ENCODE results near the gene AGK. TPM values are rescaled to one million over a fixed set of nuclear protein-coding genes. Genes with fewer than 3 reads are reported as not detected.

AGK gene
- total and polyA plus RNA-seq, 2 of the 8 experiments (the other 6 are each of a cell fraction or from before 2014, with no cell fraction given) = 25.8 to 34.0 TPM

GRCh38 chr7:141511676-141512396 lies 39.4 kb upstream of the AGK start:
- CTCF ChIA-PET (ENCODE audit: partially characterized antibody) = interaction anchor here (1.0 to 2.5 kb wide), 2 partner anchors 12 to 138 kb away, joined by 3 to 7 read pairs; no protein-coding TSS in a partner anchor
- 9% methylated on average over 36 of the region's 36 CpGs; no CpG with 5 or more reads in 1 of the 2 experiments for WGBS, 2 experiments (ENCODE audit: extremely low coverage in 1 of 2, insufficient coverage in 1 of 2, insufficient read length in 1 of 2, insufficient replicate concordance in 2 of 2, low coverage in 1 of 2, low lambda C conversion rate in 2 of 2, missing lambda C conversion rate in 1 of 2)
- 0 out of 2 replicates have a peak overlapping the region, but pooled peaks have one; percentile 20 for H2BK15ac ChIP-seq (ENCODE audit: low read length)
- TF ChIP-seq POLR2AphosphoS5 (IDR thresholded peaks at IDR 0.05; ENCODE audit: low read depth, low read length) = 0 out of 2 replicates have a peak, but pooled peaks have one; percentile 39
- peak; percentile 99 for TF ChIP-seq MAX (IDR thresholded peaks at IDR 0.05)
- TF ChIP-seq TAF7 (optimal IDR thresholded peaks at IDR 0.05; ENCODE audit: borderline replicate concordance, low read depth, low read length) = no peak
- peak; percentile 52 for TF ChIP-seq CTBP2 (IDR thresholded peaks at IDR 0.05; ENCODE audit: borderline replicate concordance, insufficient read depth, insufficient read length, low read length)
- TF ChIP-seq ASH2L (IDR thresholded peaks at IDR 0.05; ENCODE audit: low read length) = peak; percentile 50
- TF ChIP-seq SAP30 (IDR thresholded peaks at IDR 0.05; ENCODE audit: insufficient read depth, insufficient replicate concordance, low read length) = peak; percentile 35
- TF ChIP-seq, protein P1, sequence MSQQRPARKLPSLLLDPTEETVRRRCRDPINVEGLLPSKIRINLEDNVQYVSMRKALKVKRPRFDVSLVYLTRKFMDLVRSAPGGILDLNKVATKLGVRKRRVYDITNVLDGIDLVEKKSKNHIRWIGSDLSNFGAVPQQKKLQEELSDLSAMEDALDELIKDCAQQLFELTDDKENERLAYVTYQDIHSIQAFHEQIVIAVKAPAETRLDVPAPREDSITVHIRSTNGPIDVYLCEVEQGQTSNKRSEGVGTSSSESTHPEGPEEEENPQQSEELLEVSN (IDR thresholded peaks at IDR 0.05) = peak; percentile 97
- TF ChIP-seq RBBP5 (IDR thresholded peaks at IDR 0.05; ENCODE audit: borderline replicate concordance, low read depth, low read length) = peak; percentile 55; the same call in 1 of the 2 replicates
- no peak for TF ChIP-seq EP300 (IDR thresholded peaks at IDR 0.05; ENCODE audit: borderline replicate concordance in 1 of 2, low read depth in 2 of 2, low read length in 2 of 2)

More at GRCh38 chr7:141511676-141512396, 39.4 kb upstream of the AGK start:
- POLR2A ChIA-PET (ENCODE audit: partially characterized antibody) = interaction anchor here (0.5 to 1.1 kb wide), 5 partner anchors 8 to 726 kb away, joined by 3 to 5 read pairs (median 3); no protein-coding TSS in a partner anchor
- H4K5ac ChIP-seq (ENCODE audit: insufficient read length, low read depth, low read length) = peak overlapping the region; percentile 1
- peak overlapping the region in 3 of 4 experiments; percentile 16 to 41 (median 35); a peak in 5 of 7 replicates for H3K9ac ChIP-seq (replicated peaks in 1 of 4; ENCODE audit: extremely low read depth in 1 of 4, low read depth in 3 of 4, low read length in 3 of 4)
- no peak overlapping the region for H3K14ac ChIP-seq (ENCODE audit: insufficient read length)
- peak overlapping the region; percentile 70 for H2AFZ ChIP-seq (ENCODE audit: low read length)
- peak overlapping the region; percentile 55; the same call in 1 of the 2 replicates for H2BK20ac ChIP-seq (ENCODE audit: low read length)
- peak overlapping the region; percentile 85 for H3K18ac ChIP-seq (ENCODE audit: extremely low read depth, low read length)
- peaks cover 7% of the 10 kb centered on the region for H3K23me2 ChIP-seq (ENCODE audit: low read depth, low read length)
- peak overlapping the region; percentile 18 for H4K91ac ChIP-seq (replicated peaks; ENCODE audit: insufficient read length, low read length)
- H2BK5ac ChIP-seq (ENCODE audit: low read depth, low read length) = peak overlapping the region; percentile 54; the same call in 1 of the 2 replicates
- H2BK12ac ChIP-seq (ENCODE audit: low read depth, low read length) = peak overlapping the region; percentile 60
- H4K20me1 ChIP-seq (replicated peaks in 1 of 2; ENCODE audit: control insufficient read depth in 1 of 2, insufficient read depth in 2 of 2, low read length in 2 of 2) = no peaks in the 10 kb centered on the region
- no peaks in the 10 kb centered on the region; the same call in 1 of the 2 replicates for H3K79me1 ChIP-seq (ENCODE audit: low read depth, low read length)
- DNase-seq (ENCODE audit: low read depth in 1 of 2, low spot score in 2 of 2) (peak in 1 of 2 experiments; percentile 80), FAIRE-seq (no peak)
- no peaks in the 10 kb centered on the region for H3K79me2 ChIP-seq (ENCODE audit: control insufficient read depth in 1 of 2, insufficient read depth in 2 of 2, low read length in 2 of 2)
- peak overlapping the region; percentile 29 to 67 (median 44) for H3K4me3 ChIP-seq (ENCODE audit: extremely low read depth in 1 of 4, insufficient read depth in 2 of 4, low read depth in 3 of 4, low read length in 4 of 4)
- peak overlapping the region; percentile 21 for H3K4ac ChIP-seq (replicated peaks; ENCODE audit: insufficient read length, low read depth, low read length)
- peak overlapping the region; percentile 47 for H4K8ac ChIP-seq (ENCODE audit: extremely low read depth, insufficient read depth, low read length)
- H3K4me2 ChIP-seq (ENCODE audit: insufficient read depth in 1 of 2, low read depth in 2 of 2, low read length in 2 of 2) = peak overlapping the region; percentile 79 to 94
- peaks cover 3 to 14% (median 6%) of the 10 kb centered on the region in 4 experiments; a peak in 5 of 7 replicates for H3K4me1 ChIP-seq (replicated peaks in 1 of 4; ENCODE audit: control insufficient read depth in 3 of 4, insufficient read depth in 4 of 4, low read length in 3 of 4)
- peaks cover 0 to 7% (median 0%) of the 10 kb centered on the region in 4 experiments; a peak in 1 of 8 replicates for H3K36me3 ChIP-seq (ENCODE audit: control insufficient read depth in 2 of 4, insufficient read depth in 4 of 4, low read length in 3 of 4)
- H3K23ac ChIP-seq (ENCODE audit: insufficient read length) = no peak overlapping the region
- H3K27ac ChIP-seq (ENCODE audit: low read depth, low read length) = no peak overlapping the region
- no peak overlapping the region for H2AK5ac ChIP-seq (ENCODE audit: low read depth, low read length)
- peak overlapping the region; percentile 7 for H2BK120ac ChIP-seq (replicated peaks; ENCODE audit: low read depth, low read length)
- H3K27me3 ChIP-seq (replicated peaks in 1 of 4; ENCODE audit: control insufficient read depth in 3 of 4, extremely low read depth in 1 of 4, insufficient read depth in 3 of 4, low read length in 3 of 4) = peaks cover 0 to 14% (median 9%) of the 10 kb centered on the region in 4 experiments; a peak in 4 of 7 replicates
- peak overlapping the region; percentile 84 for H3K56ac ChIP-seq (replicated peaks; ENCODE audit: insufficient read length, low read depth, low read length)
- H3K9me3 ChIP-seq (ENCODE audit: insufficient read depth in 2 of 2, low read depth in 1 of 2, low read length in 1 of 2) = peaks cover 4 to 11% of the 10 kb centered on the region in 2 experiments; a peak in 2 of 4 replicates
